Activated CD4-positive, CD25-positive, alpha-beta regulatory T cell treated with anti-CD3 and anti-CD28 coated beads, Interleukin-2, amount 50 U/mL, for 16 hours (primary cell): ENCODE data around the gene TEKT3.

Experiments
- DNase-seq: peaks from one replicate; pipeline ENCODE4 v3.0.0-alpha.2; 2020; ENCODE audit warnings: low read depth, low spot score

The TEKT3 gene

GRCh38 chr17:15293558-15293957, 47.8 kb downstream of the TEKT3 start:
- no peak for DNase-seq

- DNase-seq = no peak
These were observed 49.6 kb downstream of the TEKT3 start for GRCh38 chr17:15291674-15292361.

- DNase-seq = no peak
These were observed 50.8 kb downstream of the TEKT3 start for GRCh38 chr17:15290605-15291004.

GRCh38 chr17:15289285-15290183, 51.9 kb downstream of the TEKT3 start:
- no peak for DNase-seq

GRCh38 chr17:15288859-15289258, 52.5 kb downstream of the TEKT3 start:
- no peak for DNase-seq

GRCh38 chr17:15287538-15288267, 53.7 kb downstream of the TEKT3 start:
- DNase-seq = no peak

- DNase-seq = no peak
These were observed 55.9 kb downstream of the TEKT3 start for GRCh38 chr17:15285466-15285865.

GRCh38 chr17:15284537-15284936, 56.9 kb downstream of the TEKT3 start:
- no peak for DNase-seq

- DNase-seq = no peak
These were observed 57.3 kb downstream of the TEKT3 start for GRCh38 chr17:15284107-15284506.

- no peak for DNase-seq
These were observed 59.5 kb downstream of the TEKT3 start for GRCh38 chr17:15281909-15282308.

GRCh38 chr17:15278924-15279477, 62.4 kb downstream of the TEKT3 start:
- DNase-seq = no peak

GRCh38 chr17:15278380-15278779, 63.0 kb downstream of the TEKT3 start:
- DNase-seq = no peak

GRCh38 chr17:15274017-15274416, 67.4 kb downstream of the TEKT3 start:
- DNase-seq = no peak

GRCh38 chr17:15273141-15273793, 68.1 kb downstream of the TEKT3 start:
- DNase-seq = no peak

GRCh38 chr17:15271741-15272140, 69.7 kb downstream of the TEKT3 start:
- no peak for DNase-seq

GRCh38 chr17:15270628-15271381, 70.6 kb downstream of the TEKT3 start:
- no peak for DNase-seq

GRCh38 chr17:15269780-15270089, 71.7 kb downstream of the TEKT3 start:
- no peak for DNase-seq

- no peak for DNase-seq
These were observed 72.2 kb downstream of the TEKT3 start for GRCh38 chr17:15269087-15269779.

GRCh38 chr17:15268461-15268860, 72.9 kb downstream of the TEKT3 start:
- DNase-seq = no peak

GRCh38 chr17:15267996-15268395, 73.4 kb downstream of the TEKT3 start:
- no peak for DNase-seq
